ENCODE measurements around the gene ZNF710.

Gene ZNF710

DNA sequence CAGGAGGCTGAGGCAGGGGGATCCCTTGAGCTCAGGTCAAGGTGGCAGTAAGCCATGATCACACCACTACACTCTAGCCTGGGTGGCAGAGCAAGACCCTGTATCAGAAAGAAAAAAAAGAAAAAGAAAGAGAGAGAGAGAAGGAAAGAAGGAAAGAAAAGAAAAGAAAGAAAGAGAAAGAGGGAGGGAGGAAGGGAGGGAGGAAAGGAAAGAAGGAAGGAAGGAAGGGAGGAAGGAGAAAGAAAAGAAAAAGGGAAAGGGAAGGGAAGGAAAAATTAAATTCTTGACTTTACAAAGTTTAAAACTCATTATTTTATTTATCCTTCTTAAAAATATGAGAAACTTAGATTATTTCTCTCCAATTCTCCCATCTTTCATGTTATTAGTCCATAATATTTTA is 118.2 kb downstream of the ZNF710 start:
- intact Hi-C loops (cut with micrococcal nuclease) = no loop called here
- H3K4me3 Mint-ChIP-seq = no peak overlapping the region
- no peaks in the 10 kb centered on the region for H3K36me3 Mint-ChIP-seq (ENCODE audit: low read depth)
- no peak overlapping the region for H3K27ac Mint-ChIP-seq
- H3K4me1 Mint-ChIP-seq (ENCODE audit: low read depth) = no peaks in the 10 kb centered on the region
- peaks cover 6% of the 10 kb centered on the region for H3K27me3 Mint-ChIP-seq
- peaks cover 12% of the 10 kb centered on the region for H3K9me3 Mint-ChIP-seq

DNA sequence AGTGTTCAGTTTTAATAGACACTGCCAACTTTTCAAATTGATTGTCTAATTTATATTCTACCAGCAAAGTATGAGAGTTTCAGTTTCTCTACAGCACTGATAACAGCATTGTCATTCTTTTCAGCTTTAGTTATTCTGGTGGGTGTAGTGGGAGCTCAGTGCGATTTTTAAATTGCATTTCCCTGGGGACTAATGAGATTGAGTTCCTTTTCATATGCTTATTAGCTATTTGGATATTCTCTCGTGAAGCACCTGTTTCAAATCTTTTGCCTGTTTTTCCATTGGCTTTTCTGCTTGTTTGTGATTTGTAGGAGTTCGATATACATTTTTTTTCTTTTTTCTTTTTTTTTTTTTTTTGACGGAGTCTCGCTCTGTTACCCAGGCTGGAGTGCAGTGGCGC is 120.0 kb downstream of the ZNF710 start:
- intact Hi-C loops (cut with micrococcal nuclease) = no loop called here
- Mint-ChIP-seq H3K4me1 (ENCODE audit: low read depth) (no peaks in the 10 kb centered on the region), H3K27ac (no peak overlapping the region), H3K27me3 (peaks cover 15% of the 10 kb centered on the region), H3K4me3 (no peak overlapping the region), H3K9me3 (no peaks in the 10 kb centered on the region), H3K36me3 (ENCODE audit: low read depth) (no peaks in the 10 kb centered on the region)

- Mint-ChIP-seq H3K27me3 (peaks cover 30% of the 10 kb centered on the region), H3K9me3 (no peaks in the 10 kb centered on the region), H3K36me3 (ENCODE audit: low read depth) (no peaks in the 10 kb centered on the region), H3K27ac (no peak overlapping the region), H3K4me3 (no peak overlapping the region), H3K4me1 (ENCODE audit: low read depth) (peaks cover 1% of the 10 kb centered on the region)
- intact Hi-C loops (cut with micrococcal nuclease) = no loop called here
Observed at GRCh38 chr15:90124507-90124906, 123.4 kb downstream of the ZNF710 start.

- no peak overlapping the region for H3K27ac Mint-ChIP-seq
- no peaks in the 10 kb centered on the region for H3K9me3 Mint-ChIP-seq
- H3K27me3 Mint-ChIP-seq = peaks cover 35% of the 10 kb centered on the region
- H3K4me3 Mint-ChIP-seq = no peak overlapping the region
- H3K36me3 Mint-ChIP-seq (ENCODE audit: low read depth) = no peaks in the 10 kb centered on the region
- peaks cover 5% of the 10 kb centered on the region for H3K4me1 Mint-ChIP-seq (ENCODE audit: low read depth)
- intact Hi-C loops (cut with micrococcal nuclease) = no loop called here
Observed at GRCh38 chr15:90126022-90126421, 124.9 kb downstream of the ZNF710 start.

GRCh38 chr15:90126596-90127435 is 125.7 kb downstream of the ZNF710 start:
- peaks cover 35% of the 10 kb centered on the region for H3K27me3 Mint-ChIP-seq
- H3K27ac Mint-ChIP-seq = no peak overlapping the region
- H3K4me3 Mint-ChIP-seq = no peak overlapping the region
- no peaks in the 10 kb centered on the region for H3K36me3 Mint-ChIP-seq (ENCODE audit: low read depth)
- intact Hi-C loops (cut with micrococcal nuclease) = no loop called here
- H3K4me1 Mint-ChIP-seq (ENCODE audit: low read depth) = peaks cover 9% of the 10 kb centered on the region
- H3K9me3 Mint-ChIP-seq = no peaks in the 10 kb centered on the region

DNA sequence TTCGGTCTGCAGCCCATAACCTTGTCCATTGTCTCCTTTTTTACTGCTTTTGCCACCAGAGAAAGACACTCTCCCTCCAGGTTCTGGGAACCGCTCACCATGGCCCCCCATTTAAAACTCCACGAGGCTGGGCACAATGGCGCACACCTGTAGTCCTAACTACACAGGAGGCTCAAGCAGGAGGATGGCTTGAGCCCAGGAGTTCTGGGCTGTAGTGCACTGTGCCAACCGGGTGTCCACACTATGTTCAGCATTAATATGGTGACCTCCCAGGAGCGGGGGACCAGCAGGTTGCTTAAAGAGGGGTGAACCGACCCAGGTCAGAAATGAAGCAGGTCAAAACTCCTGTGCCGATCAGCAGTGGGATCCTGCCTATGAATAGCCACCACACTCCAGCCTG is 129.2 kb downstream of the ZNF710 start:
- intact Hi-C loops (cut with micrococcal nuclease) = no loop called here
- no peaks in the 10 kb centered on the region for H3K36me3 Mint-ChIP-seq (ENCODE audit: low read depth)
- H3K27ac Mint-ChIP-seq = no peak overlapping the region
- no peaks in the 10 kb centered on the region for H3K9me3 Mint-ChIP-seq
- no peak overlapping the region for H3K4me3 Mint-ChIP-seq
- H3K4me1 Mint-ChIP-seq (ENCODE audit: low read depth) = peaks cover 9% of the 10 kb centered on the region
- peaks cover 46% of the 10 kb centered on the region for H3K27me3 Mint-ChIP-seq
